HT1080 (cell line): ENCODE results near the gene RALGDS. TPM values are rescaled to one million over a fixed set of nuclear protein-coding genes. Genes with fewer than 3 reads are reported as not detected.
"Not testable (repeated sequence)": the region's sequence is repeated elsewhere in the genome, so short reads cannot be mapped to it uniquely, and the experiment has no call there.

Experiments used
- DNase-seq: peaks from one replicate; pipeline ENCODE4 v3.0.0-alpha.2; 2015; ENCODE audit warnings: low read depth
- total RNA-seq: library from RNA; depleted of rRNA; stranded (reverse); fragments of >200 nt; shearing (Covaris generic); gene quantifications from 2 replicates; pipeline ENCODE4 v1.2.3, GENCODE V29; 2014

Gene RALGDS
- total RNA-seq, 1 experiment from 2014 or later, result 23.4 TPM

DNA sequence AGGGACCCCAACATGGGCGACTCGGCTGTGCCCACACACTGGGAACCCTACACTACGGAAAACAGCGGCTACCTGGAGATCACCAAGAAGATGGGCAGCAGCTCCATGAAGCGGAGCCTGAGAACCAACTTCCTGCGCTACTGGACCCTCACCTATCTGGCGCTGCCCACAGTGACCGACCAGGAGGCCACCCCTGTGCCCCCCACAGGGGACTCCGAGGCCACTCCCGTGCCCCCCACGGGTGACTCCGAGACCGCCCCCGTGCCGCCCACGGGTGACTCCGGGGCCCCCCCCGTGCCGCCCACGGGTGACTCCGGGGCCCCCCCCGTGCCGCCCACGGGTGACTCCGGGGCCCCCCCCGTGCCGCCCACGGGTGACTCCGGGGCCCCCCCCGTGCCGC is 50.1 kb downstream of the RALGDS start:
- not testable (repeated sequence) for DNase-seq

GRCh38 chr9:133070500-133070961 is 50.5 kb downstream of the RALGDS start:
- DNase-seq, result not testable (repeated sequence)

DNA sequence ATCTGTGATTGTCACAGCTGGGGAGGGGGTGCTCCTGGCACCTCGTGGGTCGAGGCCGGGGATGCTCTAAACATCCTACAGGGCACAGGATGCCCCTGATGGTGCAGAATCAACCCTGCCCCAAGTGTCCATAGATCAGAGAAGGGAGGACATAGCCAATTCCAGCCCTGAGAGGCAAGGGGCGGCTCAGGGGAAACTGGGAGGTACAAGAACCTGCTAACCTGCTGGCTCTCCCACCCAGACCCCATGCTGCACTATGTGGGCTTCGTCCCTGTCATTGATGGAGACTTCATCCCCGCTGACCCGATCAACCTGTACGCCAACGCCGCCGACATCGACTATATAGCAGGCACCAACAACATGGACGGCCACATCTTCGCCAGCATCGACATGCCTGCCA is 52.6 kb downstream of the RALGDS start:
- DNase-seq, result not testable (repeated sequence)

DNA sequence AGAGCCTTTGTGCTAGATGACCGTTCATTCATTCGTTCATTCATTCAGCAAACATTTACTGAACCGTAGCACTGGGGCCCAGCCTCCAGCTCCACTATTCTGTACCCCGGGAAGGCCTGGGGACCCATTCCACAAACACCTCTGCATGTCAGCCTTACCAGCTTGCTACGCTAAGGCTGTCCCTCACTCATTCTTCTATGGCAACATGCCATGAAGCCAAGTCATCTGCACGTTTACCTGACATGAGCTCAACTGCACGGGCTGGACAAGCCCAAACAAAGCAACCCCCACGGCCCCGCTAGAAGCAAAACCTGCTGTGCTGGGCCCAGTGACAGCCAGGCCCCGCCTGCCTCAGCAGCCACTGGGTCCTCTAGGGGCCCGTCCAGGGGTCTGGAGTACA is 53.2 kb downstream of the RALGDS start:
- DNase-seq, result no peak

DNA sequence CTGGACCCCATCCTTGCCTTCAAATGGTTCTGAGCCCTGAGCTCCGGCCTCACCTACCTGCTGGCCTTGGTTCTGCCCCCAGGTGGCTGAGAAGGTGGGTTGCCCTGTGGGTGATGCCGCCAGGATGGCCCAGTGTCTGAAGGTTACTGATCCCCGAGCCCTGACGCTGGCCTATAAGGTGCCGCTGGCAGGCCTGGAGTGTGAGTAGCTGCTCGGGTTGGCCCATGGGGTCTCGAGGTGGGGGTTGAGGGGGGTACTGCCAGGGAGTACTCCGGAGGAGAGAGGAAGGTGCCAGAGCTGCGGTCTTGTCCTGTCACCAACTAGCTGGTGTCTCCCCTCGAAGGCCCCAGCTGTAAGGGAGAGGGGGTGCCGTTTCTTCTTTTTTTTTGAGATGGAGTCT is 54.0 kb downstream of the RALGDS start:
- DNase-seq, result no peak

GRCh38 chr9:133066181-133066983 is 54.7 kb downstream of the RALGDS start:
- no peak for DNase-seq

- no peak for DNase-seq
Observed at GRCh38 chr9:133065070-133065388, 56.0 kb downstream of the RALGDS start.

- no peak for DNase-seq
Observed at GRCh38 chr9:133064241-133065069, 56.6 kb downstream of the RALGDS start.

GRCh38 chr9:133063500-133064231 is 57.4 kb downstream of the RALGDS start:
- no peak for DNase-seq

GRCh38 chr9:133063159-133063499 is 57.9 kb downstream of the RALGDS start:
- no peak for DNase-seq

DNA sequence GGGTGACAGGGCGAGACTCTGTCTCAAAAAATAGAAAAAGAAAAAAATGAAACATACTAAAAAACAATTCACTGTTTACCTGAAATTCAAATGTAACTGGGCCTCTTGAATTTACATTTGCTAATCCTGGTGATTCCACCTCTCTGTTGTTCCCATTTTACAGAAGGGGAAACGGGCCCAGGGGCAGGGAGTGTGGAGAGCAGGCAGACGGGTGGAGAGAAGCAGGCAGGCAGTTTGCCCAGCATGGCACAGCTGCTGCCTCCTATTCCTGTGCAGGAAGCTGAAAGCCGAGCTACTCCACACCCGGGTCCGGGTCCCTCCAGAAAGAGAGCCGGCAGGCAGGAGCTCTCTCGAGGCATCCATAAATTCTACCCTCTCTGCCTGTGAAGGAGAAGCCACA is 58.5 kb downstream of the RALGDS start:
- DNase-seq, result not testable (repeated sequence)

DNA sequence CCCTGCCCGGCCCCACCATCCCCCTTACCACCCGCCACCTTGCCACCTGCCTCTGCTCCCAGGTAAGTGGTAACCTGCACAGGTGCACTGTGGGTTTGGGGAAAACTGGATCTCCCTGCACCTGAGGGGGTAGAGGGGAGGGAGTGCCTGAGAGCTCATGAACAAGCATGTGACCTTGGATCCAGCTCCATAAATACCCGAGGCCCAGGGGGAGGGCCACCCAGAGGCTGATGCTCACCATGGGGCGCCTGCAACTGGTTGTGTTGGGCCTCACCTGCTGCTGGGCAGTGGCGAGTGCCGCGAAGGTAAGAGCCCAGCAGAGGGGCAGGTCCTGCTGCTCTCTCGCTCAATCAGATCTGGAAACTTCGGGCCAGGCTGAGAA is 59.3 kb downstream of the RALGDS start, which contains the start of gene CEL:
CEL (plus strand) TSS at position 218 of the 382 bp plus-strand sequence; CDS start at position 240, 22 bp downstream.
- DNase-seq, result not testable (repeated sequence)

DNA sequence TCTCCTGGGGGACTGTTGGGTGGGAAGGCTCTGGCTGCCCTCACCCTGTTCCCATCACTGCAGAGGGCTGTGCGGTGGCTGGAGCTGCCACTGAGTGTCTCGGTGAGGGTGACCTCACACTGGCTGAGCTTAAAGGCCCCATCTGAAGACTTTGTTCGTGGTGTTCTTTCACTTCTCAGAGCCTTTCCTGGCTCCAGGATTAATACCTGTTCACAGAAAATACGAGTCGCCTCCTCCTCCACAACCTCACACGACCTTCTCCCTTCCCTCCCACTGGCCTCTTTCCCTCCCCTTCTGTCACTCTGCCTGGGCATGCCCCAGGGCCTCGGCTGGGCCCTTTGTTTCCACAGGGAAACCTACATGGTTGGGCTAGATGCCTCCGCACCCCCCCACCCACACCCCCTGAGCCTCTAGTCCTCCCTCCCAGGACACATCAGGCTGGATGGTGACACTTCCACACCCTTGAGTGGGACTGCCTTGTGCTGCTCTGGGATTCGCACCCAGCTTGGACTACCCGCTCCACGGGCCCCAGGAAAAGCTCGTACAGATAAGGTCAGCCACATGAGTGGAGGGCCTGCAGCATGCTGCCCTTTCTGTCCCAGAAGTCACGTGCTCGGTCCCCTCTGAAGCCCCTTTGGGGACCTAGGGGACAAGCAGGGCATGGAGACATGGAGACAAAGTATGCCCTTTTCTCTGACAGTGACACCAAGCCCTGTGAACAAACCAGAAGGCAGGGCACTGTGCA is 59.8 kb downstream of the RALGDS start:
- DNase-seq, result not testable (repeated sequence)

DNA sequence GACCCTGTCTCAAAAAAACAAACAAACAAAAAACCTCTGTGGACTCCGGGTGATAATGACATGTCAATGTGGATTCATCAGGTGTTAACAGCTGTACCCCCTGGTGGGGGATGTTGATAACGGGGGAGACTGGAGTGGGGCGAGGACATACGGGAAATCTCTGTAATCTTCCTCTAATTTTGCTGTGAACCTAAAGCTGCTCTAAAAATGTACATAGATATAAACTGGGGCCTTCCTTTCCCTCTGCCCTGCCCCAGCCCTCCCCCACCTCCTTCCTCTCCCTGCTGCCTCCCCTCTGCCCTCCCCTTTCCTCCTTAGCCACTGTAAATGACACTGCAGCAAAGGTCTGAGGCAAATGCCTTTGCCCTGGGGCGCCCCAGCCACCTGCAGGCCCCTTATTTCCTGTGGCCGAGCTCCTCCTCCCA is 60.6 kb downstream of the RALGDS start:
- DNase-seq, result no peak

GRCh38 chr9:133059623-133060022 is 61.4 kb downstream of the RALGDS start:
- no peak for DNase-seq

DNA sequence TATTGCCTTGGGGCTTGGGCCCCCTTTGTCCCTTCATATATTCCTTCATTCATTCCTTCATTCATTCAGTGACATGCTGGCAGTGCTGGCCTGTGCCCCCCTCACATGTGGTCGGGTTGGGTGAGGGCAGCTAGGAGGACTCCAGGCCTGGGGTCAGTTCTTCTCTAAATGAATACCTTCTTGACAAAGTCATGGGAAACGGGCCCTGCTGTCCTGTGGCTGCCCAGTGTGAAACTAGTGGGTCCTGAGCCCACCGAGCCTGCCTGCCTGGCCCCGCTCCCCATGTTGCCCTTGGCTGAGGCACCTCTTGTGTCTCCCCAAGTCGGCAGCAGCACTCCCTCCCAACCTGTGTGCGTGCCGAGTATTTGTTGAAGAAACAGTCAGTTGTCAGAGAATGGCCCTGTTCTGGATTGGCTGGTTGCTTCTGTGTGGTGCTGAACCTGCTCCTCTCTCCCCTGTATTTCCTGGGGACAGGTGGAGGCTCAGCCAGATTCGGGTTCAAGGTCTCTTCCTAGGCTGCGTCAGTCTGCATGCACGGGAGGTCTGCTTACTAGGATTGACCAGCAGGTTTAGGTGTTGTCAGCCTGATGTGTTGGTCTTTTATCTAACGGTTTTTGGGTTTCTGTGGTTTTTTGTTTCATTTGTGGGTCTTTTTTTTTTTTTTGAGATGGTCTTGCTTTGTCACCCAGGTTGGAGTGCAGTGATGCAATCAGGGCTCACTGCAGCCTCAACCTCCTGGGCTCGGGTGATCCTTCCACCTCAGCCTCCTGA is 62.3 kb downstream of the RALGDS start:
- DNase-seq, result no peak

DNA sequence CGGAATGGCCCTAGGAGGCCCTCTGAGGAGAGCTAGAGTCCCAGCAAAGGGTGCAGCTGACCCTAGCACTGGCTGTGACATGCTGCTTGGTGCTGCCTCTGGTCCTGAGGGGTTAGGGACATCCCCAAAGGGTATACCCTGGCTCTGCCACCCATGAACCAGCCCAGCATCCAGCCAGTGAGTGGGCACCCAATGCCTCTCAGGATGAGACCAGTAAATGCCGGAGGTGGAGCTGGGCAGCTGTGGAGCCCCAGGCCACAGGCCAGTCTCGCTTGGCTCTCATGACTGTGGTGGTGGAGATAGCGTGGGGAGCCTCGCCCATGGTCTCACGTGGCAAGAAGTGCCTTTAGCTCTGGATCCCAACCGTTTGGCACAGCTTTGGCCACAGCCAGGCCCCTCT is 63.0 kb downstream of the RALGDS start:
- no peak for DNase-seq

DNA sequence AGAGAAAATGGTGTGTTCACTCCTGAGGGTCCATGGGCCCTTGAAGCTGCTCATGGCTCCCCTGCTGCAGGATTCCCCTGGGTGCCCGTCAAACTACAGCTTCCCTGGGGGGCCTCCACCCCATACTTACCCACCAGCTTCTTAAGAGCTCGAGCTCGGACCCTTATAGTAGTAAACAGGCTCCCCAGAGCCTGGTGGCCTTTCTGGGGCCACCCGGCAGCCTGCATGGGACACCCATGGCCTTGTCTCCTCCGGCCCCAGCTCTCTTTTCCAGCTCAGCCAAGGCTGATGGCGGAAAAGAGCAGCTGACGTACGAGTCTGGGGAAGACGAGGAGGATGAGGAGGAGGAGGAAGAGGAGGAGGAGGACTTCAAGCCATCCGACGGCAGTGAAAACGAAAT is 63.5 kb downstream of the RALGDS start:
- DNase-seq, result no peak

DNA sequence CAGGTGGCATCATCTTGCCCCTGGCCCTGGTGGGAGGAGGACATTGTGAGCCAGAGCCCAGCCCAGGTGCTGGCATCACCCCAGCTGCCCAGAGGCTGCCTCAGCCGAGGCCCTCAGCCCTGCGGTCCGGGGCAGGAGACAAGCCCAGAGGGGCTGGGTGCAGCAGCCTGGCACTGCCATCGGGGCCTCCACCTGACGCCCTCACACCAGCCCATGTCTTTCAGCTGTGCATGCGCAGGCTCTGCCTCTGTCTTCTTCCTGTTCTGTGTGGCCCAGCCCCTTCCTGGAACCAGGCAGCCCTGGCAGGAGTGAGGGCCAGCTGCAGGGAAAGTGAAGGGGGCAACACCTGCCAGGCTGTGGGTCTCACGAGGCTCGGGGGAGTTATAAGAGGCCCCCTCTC is 64.0 kb downstream of the RALGDS start:
- no peak for DNase-seq

DNA sequence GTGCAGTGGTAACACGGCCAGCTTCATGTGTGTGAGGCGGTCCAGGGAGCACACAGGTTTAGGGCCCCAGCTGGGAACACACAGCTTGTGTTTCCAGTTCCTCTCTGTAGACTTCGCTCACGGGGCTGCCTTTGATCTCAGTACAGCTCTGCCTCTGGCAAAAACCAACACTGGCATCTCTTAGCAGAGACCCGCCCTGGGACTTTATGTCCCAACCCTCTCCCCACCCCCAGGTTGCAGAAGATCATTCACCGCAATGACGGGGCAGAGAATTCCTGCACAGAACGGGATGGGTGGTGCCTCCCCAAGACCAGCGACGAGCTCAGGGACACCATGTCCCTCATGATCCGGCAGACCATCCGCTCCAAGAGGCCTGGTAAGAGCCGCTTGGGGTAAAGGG is 64.5 kb downstream of the RALGDS start:
- DNase-seq, result no peak
